HepG2 (cell line): Measurements from ENCODE around the gene ARHGAP4. TPM values are rescaled to one million over a fixed set of nuclear protein-coding genes. Genes with fewer than 3 reads are reported as not detected.

ENCODE experiments used
- ATAC-seq: fragments of 200-7000 bp; cut with Tn5 transposase; 3 replicates; pipeline ENCODE4 v1.9.1; 2020; ENCODE audit warnings: mild to moderate bottlenecking, moderate library complexity
- BruUV-seq: library from RNA; stranded (reverse); fragments of 400-500 nt; replicated peaks from 2 replicates; lab custom pipeline; 2021; lab: Mats Ljungman, UMichigan
- CTCF ChIA-PET: fragments of 300-600 bp; formaldehyde crosslinking; extraction: SDS; loops from one replicate; lab custom pipeline; 2021; ENCODE audit warnings: low total read pairs, inconsistent platforms, low intra/inter-chr PET ratio; lab: Yijun Ruan, JAX
- POLR2A ChIA-PET: fragments of 350-600 bp; sonication (Branson Sonifier 250); formaldehyde crosslinking; loops from one replicate; lab custom pipeline; 2020; ENCODE audit warnings: antibody characterized with exemption, inconsistent platforms; lab: Yijun Ruan, JAX
- DNase-seq: peaks from one replicate; pipeline ENCODE4 v3.0.0-alpha.2; 2015; ENCODE audit warnings: low spot score
- FAIRE-seq: peaks from 3 replicates; lab custom pipeline; 2011; peaks lifted over from hg19 to GRCh38; lab: Jason Lieb, UNC
- H2AFZ ChIP-seq: one replicate; pipeline ENCODE4 v1.6.1; 2011; ENCODE audit warnings: low read length, inconsistent platforms
- H3K27ac ChIP-seq: fragments of 300-600 bp; 3 replicates; pipeline ENCODE4 v1.8.0; 2011; ENCODE audit warnings: mixed run types, mild to moderate bottlenecking, mixed read lengths, low read length, inconsistent platforms; ENCODE audit not compliant: insufficient read depth; ENCODE audit errors: extremely low read length
- H3K27me3 ChIP-seq, 2 experiments: fragments of 200-600 bp in 1 of 2; 2 replicates in 1 of 2; 3 replicates in 1 of 2; pipeline versions ENCODE4 v1.6.0 to v1.8.0; 2011; ENCODE audit warnings: low read length in 2 of 2, mild to moderate bottlenecking in 2 of 2, moderate library complexity in 2 of 2, inconsistent platforms in 1 of 2; ENCODE audit not compliant: insufficient read depth in 2 of 2, control insufficient read depth in 1 of 2
- H3K36me3 ChIP-seq, 2 experiments: fragments of 200-600 bp in 1 of 2; replicated peaks in 1 of 2; 2 replicates in 1 of 2; 3 replicates in 1 of 2; pipeline versions ENCODE4 v1.5.1 to v1.8.0; 2011; ENCODE audit warnings: low read length in 2 of 2, inconsistent platforms in 1 of 2; ENCODE audit not compliant: insufficient read depth in 2 of 2, control insufficient read depth in 1 of 2
- H3K4me1 ChIP-seq: 2 replicates; pipeline ENCODE4 v1.5.1; 2012; ENCODE audit warnings: low read length, inconsistent platforms; ENCODE audit not compliant: insufficient read depth
- H3K4me2 ChIP-seq: 2 replicates; pipeline ENCODE4 v1.6.0; 2011; ENCODE audit warnings: low read depth, low read length, inconsistent platforms
- H3K4me3 ChIP-seq, 3 experiments: fragments of 200-600 bp in 1 of 3; sonication (generic), shearing (Covaris generic) in 1 of 3; replicated peaks in 1 of 3; 2 replicates each; pipeline ENCODE4 v1.5.1; 2011 to 2016; ENCODE audit warnings: low read length in 3 of 3, inconsistent platforms in 2 of 3, low read depth in 2 of 3, mild to moderate bottlenecking in 2 of 3, control low read depth in 1 of 3, mixed read lengths in 1 of 3; ENCODE audit not compliant: insufficient read depth in 1 of 3
- H3K79me2 ChIP-seq: one replicate; pipeline ENCODE4 v1.6.1; 2011; ENCODE audit warnings: low read length, inconsistent platforms; ENCODE audit not compliant: insufficient read depth
- H3K9ac ChIP-seq: 2 replicates; pipeline ENCODE4 v1.6.0; 2011; ENCODE audit warnings: mild to moderate bottlenecking, low read depth, low read length, inconsistent platforms; ENCODE audit not compliant: insufficient read depth
- H3K9me3 ChIP-seq: 2 replicates; pipeline ENCODE4 v1.5.1; 2012; ENCODE audit warnings: mild to moderate bottlenecking, low read length
- H4K20me1 ChIP-seq: 2 replicates; pipeline ENCODE4 v1.6.0; 2011; ENCODE audit warnings: inconsistent platforms, mild to moderate bottlenecking, low read length, moderate library complexity; ENCODE audit not compliant: insufficient read depth
- ATM ChIP-seq: fragments of 450-650 bp; IDR thresholded peaks from 2 replicates; pipeline ENCODE4 v1.7.1; 2017; ENCODE audit warnings: mild to moderate bottlenecking, borderline replicate concordance
- DDIT3 ChIP-seq: sonication (generic); formaldehyde crosslinking; IDR thresholded peaks from 2 replicates; pipeline ENCODE4 v1.4.0; 2020; ENCODE audit warnings: mild to moderate bottlenecking, missing genetic modification reagents
- RFX5 ChIP-seq: IDR thresholded peaks from 2 replicates; pipeline ENCODE4 v1.6.1; 2011; ENCODE audit warnings: low read depth, low read length, improper control_type of control experiment
- RNF219 ChIP-seq: sonication (generic); formaldehyde crosslinking; IDR thresholded peaks from 2 replicates; pipeline ENCODE4 v1.5.0; 2020; ENCODE audit warnings: mild to moderate bottlenecking, missing genetic modification reagents
- U2AF2 ChIP-seq: fragments of 200-400 bp; formaldehyde crosslinking; IDR thresholded peaks from 2 replicates; pipeline ENCODE4 v1.6.1; 2017; ENCODE audit warnings: low read depth, mild to moderate bottlenecking, low read length
- ZBTB43 ChIP-seq: sonication (generic); formaldehyde crosslinking; conservative IDR thresholded peaks from 2 replicates; pipeline ENCODE4 v1.4.0; 2020; ENCODE audit warnings: missing genetic modification reagents
- ZNF75D ChIP-seq: sonication (generic); formaldehyde crosslinking; IDR thresholded peaks from 2 replicates; pipeline ENCODE4 v1.8.1; 2023; ENCODE audit warnings: missing genetic modification reagents, mild to moderate bottlenecking, borderline replicate concordance
- ZNF879 ChIP-seq: sonication (generic); formaldehyde crosslinking; IDR thresholded peaks from 2 replicates; pipeline ENCODE4 v1.8.1; 2023; ENCODE audit warnings: missing genetic modification reagents
- WGBS: methylation state at CpG from one replicate; pipeline ENCODE4 v1.1.6; 2017; ENCODE audit warnings: low lambda C conversion rate; 5-methylcytosine and 5-hydroxymethylcytosine counted together
- in situ Hi-C: cut with HindIII; loops from 2 replicates; pipeline ENCODE4 v1.10.0; 2017; ENCODE audit warnings: low pct_unique_long_range_greater_than_20kb; ENCODE audit not compliant: extremely low pct_ligation_motif_present
- intact Hi-C: fragments of 100-400 bp; cut with micrococcal nuclease; formaldehyde crosslinking; loops from one replicate; pipeline ENCODE4 v1.10.0; 2022; ENCODE audit not compliant: unreplicated experiment
- polyA plus RNA-seq, 8 experiments: library from polyadenylated mRNA; depleted of rRNA in 3 of 8; stranded (reverse) in 7 of 8; unstranded in 1 of 8; fragments of >200 nt; fragmentation: Illumina TruSeq in 4 of 8; extraction: Trizol in 4 of 8; gene quantifications; 2 replicates each; pipeline versions ENCODE4 v1.2.1 to v1.2.3, GENCODE V29; 2011 to 2016; ENCODE audit warnings: low read depth in 4 of 8, missing spikeins in 1 of 8, mixed read lengths in 1 of 8; ENCODE audit not compliant: insufficient read depth in 1 of 8
- total RNA-seq, 5 experiments: library from RNA; depleted of rRNA; stranded (reverse); fragments of >200 nt; fragmentation: Illumina TruSeq; extraction: Trizol; gene quantifications; 2 replicates each; pipeline ENCODE4 v1.2.3, GENCODE V29; 2016; ENCODE audit warnings: low read depth in 1 of 5
- TF ChIP-seq, protein P1 (sequence below): sonication (generic); formaldehyde crosslinking; IDR thresholded peaks from 2 replicates; pipeline ENCODE4 v1.8.0; 2022; ENCODE audit warnings: mild to moderate bottlenecking, missing genetic modification reagents; ENCODE audit not compliant: insufficient replicate concordance

The ARHGAP4 gene
- total and polyA plus RNA-seq, 2 of the 13 experiments (the other 11 are each of a cell fraction or from before 2014, with no cell fraction given), result 0.57 to 0.64 TPM

DNA sequence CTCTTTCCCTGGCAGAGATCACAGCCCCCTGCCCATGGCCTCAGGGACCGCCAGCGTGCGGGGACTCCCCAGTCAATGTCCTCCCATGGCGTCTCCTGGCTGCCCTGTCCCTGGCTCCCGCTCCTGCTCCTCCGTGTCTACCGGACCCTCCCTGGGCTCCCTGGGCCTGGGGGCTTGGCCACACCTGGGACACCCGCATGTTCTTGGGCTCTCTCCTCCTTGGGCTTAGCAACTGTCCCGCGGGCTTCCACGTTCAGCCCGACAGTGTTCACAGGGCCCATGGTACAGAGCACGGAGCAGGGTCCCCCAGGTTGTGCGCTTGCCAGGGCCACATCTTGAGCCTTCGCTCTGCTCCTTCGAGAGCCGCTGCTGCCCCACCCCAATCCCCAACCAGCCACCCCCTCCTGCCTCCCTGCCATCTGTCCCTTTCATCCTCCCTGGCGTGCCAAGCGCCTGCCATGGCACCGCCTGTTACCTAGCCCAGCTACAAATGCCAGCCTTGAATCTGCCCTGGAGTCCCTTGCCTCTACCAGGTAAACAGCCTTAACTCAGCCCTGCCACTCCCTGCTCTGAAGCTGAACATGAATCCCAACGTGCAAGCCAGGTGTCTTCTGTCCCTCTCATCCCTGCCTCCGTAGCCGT lies 17.7 kb downstream of the ARHGAP4 start:
- H3K4me3 ChIP-seq, result no peak overlapping the region
- H3K36me3 ChIP-seq, result no peaks in the 10 kb centered on the region
- no peaks in the 10 kb centered on the region for H3K9me3 ChIP-seq
- WGBS, result 38% methylated on average over 12 of the region's 23 CpGs
- no peaks in the 10 kb centered on the region for H3K79me2 ChIP-seq
- ChIA-PET POLR2A (no interaction called here), CTCF (no interaction called here)
- FAIRE-seq (no peak), ATAC-seq (no peak), DNase-seq (no peak)
- H3K27me3 ChIP-seq, result peaks cover 0 to 4% of the 10 kb centered on the region in 2 experiments; a peak in 2 of 5 replicates
- no peak overlapping the region for H3K9ac ChIP-seq
- H4K20me1 ChIP-seq, result no peaks in the 10 kb centered on the region
- H2AFZ ChIP-seq, result no peak overlapping the region
- intact Hi-C loops, result no loop called here
- TF ChIP-seq ZNF75D (CRISPR knock-in tag) (no peak), RNF219 (CRISPR knock-in tag) (no peak), RFX5 (no peak), U2AF2 (no peak), DDIT3 (CRISPR knock-in tag) (no peak), ATM (no peak), ZNF879 (CRISPR knock-in tag) (no peak), ZBTB43 (CRISPR knock-in tag) (no peak)
- TF ChIP-seq, protein P1, sequence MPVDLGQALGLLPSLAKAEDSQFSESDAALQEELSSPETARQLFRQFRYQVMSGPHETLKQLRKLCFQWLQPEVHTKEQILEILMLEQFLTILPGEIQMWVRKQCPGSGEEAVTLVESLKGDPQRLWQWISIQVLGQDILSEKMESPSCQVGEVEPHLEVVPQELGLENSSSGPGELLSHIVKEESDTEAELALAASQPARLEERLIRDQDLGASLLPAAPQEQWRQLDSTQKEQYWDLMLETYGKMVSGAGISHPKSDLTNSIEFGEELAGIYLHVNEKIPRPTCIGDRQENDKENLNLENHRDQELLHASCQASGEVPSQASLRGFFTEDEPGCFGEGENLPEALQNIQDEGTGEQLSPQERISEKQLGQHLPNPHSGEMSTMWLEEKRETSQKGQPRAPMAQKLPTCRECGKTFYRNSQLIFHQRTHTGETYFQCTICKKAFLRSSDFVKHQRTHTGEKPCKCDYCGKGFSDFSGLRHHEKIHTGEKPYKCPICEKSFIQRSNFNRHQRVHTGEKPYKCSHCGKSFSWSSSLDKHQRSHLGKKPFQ (CRISPR knock-in tag), result no peak
- BruUV-seq, result no TSS peak
- no peak overlapping the region for H3K27ac ChIP-seq
- in situ Hi-C loops, result no loop called here
- peaks cover 5% of the 10 kb centered on the region for H3K4me1 ChIP-seq
- H3K4me2 ChIP-seq, result no peak overlapping the region
